B cell (primary cell): Measurements from ENCODE around the gene ELANE. TPM values are rescaled to one million over a fixed set of nuclear protein-coding genes. Genes with fewer than 3 reads are reported as not detected.

Experiments used
- ATAC-seq: fragments of 200-7000 bp; cut with Tn5 transposase; one replicate; pipeline ENCODE4 v1.10.0; 2021; ENCODE audit warnings: low read depth, mild to moderate bottlenecking, moderate number of reproducible peaks, moderate library complexity
- CTCF ChIA-PET: fragments of 350-600 bp; sonication (Branson Sonifier 250); formaldehyde crosslinking; loops from one replicate; lab custom pipeline; 2021; ENCODE audit warnings: antibody characterized with exemption, inconsistent platforms; lab: Charles Lee
- POLR2A ChIA-PET: fragments of 350-600 bp; sonication (Branson Sonifier 250); formaldehyde crosslinking; loops from one replicate; lab custom pipeline; 2021; ENCODE audit warnings: antibody characterized with exemption; lab: Charles Lee
- DNase-seq: peaks from one replicate; pipeline ENCODE4 v3.0.0; 2013
- H2AFZ ChIP-seq: 2 replicates; pipeline ENCODE4 v1.6.1; 2012; ENCODE audit warnings: mild to moderate bottlenecking, low read depth, low read length; ENCODE audit not compliant: insufficient read depth, poor library complexity, severe bottlenecking
- H3K27ac ChIP-seq, 2 donors: 1 replicate in 1 of 2; 2 replicates in 1 of 2; pipeline ENCODE4 v1.5.1; 2012 to 2013; ENCODE audit warnings: low read length in 2 of 2, mild to moderate bottlenecking in 2 of 2, moderate library complexity in 1 of 2
- H3K27me3 ChIP-seq, 4 experiments: fragments of 200-600 bp in 1 of 4; sonication (generic) in 1 of 4; replicated peaks in 1 of 4; 1 replicate in 2 of 4; 2 replicates in 2 of 4; pipeline versions ENCODE4 v1.6.1 to v1.7.0; 2013 to 2016; ENCODE audit warnings: low read length in 3 of 4, mild to moderate bottlenecking in 2 of 4, mixed read lengths in 1 of 4, moderate library complexity in 1 of 4; ENCODE audit not compliant: insufficient read depth in 4 of 4, control insufficient read depth in 3 of 4; ENCODE audit errors: control extremely low read depth in 1 of 4
- H3K36me3 ChIP-seq, 2 experiments: replicated peaks in 1 of 2; 1 replicate in 1 of 2; 2 replicates in 1 of 2; pipeline versions ENCODE4 v1.6.1 to v1.7.1; 2013; ENCODE audit warnings: low read length in 1 of 2; ENCODE audit not compliant: insufficient read depth in 2 of 2, control insufficient read depth in 1 of 2; ENCODE audit errors: control extremely low read depth in 1 of 2, extremely low read depth in 1 of 2
- H3K4me1 ChIP-seq, 2 donors: fragments of 200-600 bp in 1 of 2; sonication (generic) in 1 of 2; 1 replicate in 1 of 2; 2 replicates in 1 of 2; pipeline versions ENCODE4 v1.5.1 to v1.6.1; 2013 to 2017; ENCODE audit warnings: low read length in 2 of 2; ENCODE audit not compliant: control insufficient read depth in 2 of 2, insufficient read depth in 2 of 2
- H3K4me2 ChIP-seq: replicated peaks from 2 replicates; pipeline ENCODE3; 2012; ENCODE audit warnings: mild to moderate bottlenecking, low read depth, low read length; ENCODE audit not compliant: poor library complexity, severe bottlenecking
- H3K4me3 ChIP-seq, 5 experiments: fragments of 200-600 bp in 1 of 5; sonication (generic) in 1 of 5; 1 replicate in 3 of 5; 2 replicates in 2 of 5; pipeline versions ENCODE4 v1.5.1 to v1.7.0; 2011 to 2016; ENCODE audit warnings: low read length in 4 of 5, mild to moderate bottlenecking in 4 of 5, low read depth in 2 of 5, control low read depth in 1 of 5, moderate library complexity in 1 of 5; ENCODE audit not compliant: insufficient read depth in 1 of 5; ENCODE audit errors: control extremely low read depth in 1 of 5, extremely low read depth in 1 of 5
- H3K79me2 ChIP-seq: fragments of 200-600 bp; sonication (generic); one replicate; pipeline ENCODE4 v1.6.0; 2016; ENCODE audit warnings: low read length; ENCODE audit not compliant: control insufficient read depth, insufficient read depth
- H3K9ac ChIP-seq: fragments of 200-600 bp; sonication (generic); 2 replicates; pipeline ENCODE4 v1.6.1; 2017; ENCODE audit warnings: mild to moderate bottlenecking, low read length, moderate library complexity
- H3K9me3 ChIP-seq, 3 donors: one replicate each; pipeline versions ENCODE4 v1.6.1 to v1.7.1; 2013; ENCODE audit warnings: low read length in 2 of 3; ENCODE audit not compliant: control insufficient read depth in 2 of 3, insufficient read depth in 1 of 3; ENCODE audit errors: control extremely low read depth in 1 of 3
- H4K20me1 ChIP-seq: 2 replicates; pipeline ENCODE4 v1.6.0; 2012; ENCODE audit warnings: mild to moderate bottlenecking, low read length; ENCODE audit not compliant: insufficient read depth, control insufficient read depth, poor library complexity, severe bottlenecking
- H3K27ac Mint-ChIP-seq: one replicate; pipeline ENCODE4 v1.8.0; 2021; ENCODE audit warnings: mixed read lengths
- H3K27me3 Mint-ChIP-seq: one replicate; pipeline ENCODE4 v1.8.0; 2021; ENCODE audit warnings: mixed read lengths
- H3K4me1 Mint-ChIP-seq: one replicate; pipeline ENCODE4 v1.8.0; 2021; ENCODE audit warnings: mixed read lengths
- H3K4me3 Mint-ChIP-seq: one replicate; pipeline ENCODE4 v1.8.0; 2021; ENCODE audit warnings: mixed read lengths
- H3K9me3 Mint-ChIP-seq: one replicate; pipeline ENCODE4 v1.8.0; 2022; ENCODE audit warnings: mixed read lengths; ENCODE audit not compliant: insufficient read depth
- EZH2 ChIP-seq: IDR thresholded peaks from 2 replicates; pipeline ENCODE4 v1.6.1; 2012; ENCODE audit warnings: borderline replicate concordance, low read depth, mild to moderate bottlenecking, moderate library complexity, low read length; ENCODE audit not compliant: insufficient read depth, poor library complexity, severe bottlenecking
- WGBS: methylation state at CpG from one replicate; pipeline ENCODE4 v1.1.5; 2013; ENCODE audit warnings: missing lambda C conversion rate; ENCODE audit not compliant: insufficient coverage; 5-methylcytosine and 5-hydroxymethylcytosine counted together
- intact Hi-C: fragments of 100-400 bp; cut with micrococcal nuclease; formaldehyde crosslinking; loops from one replicate; pipeline ENCODE4 v1.10.0; 2022
- polyA plus RNA-seq: library from polyadenylated mRNA; depleted of rRNA; stranded (reverse); fragments of >200 nt; gene quantifications from 2 replicates; pipeline ENCODE4 v1.2.3, GENCODE V29; 2012
- total RNA-seq, 2 donors: library from RNA; stranded (reverse); fragments of 120-200 nt in 1 of 2; gene quantifications; 1 replicate in 1 of 2; 2 replicates in 1 of 2; pipeline versions ENCODE4 v1.2.3 to v1.2.4, GENCODE V29; 2013 to 2022
- TF ChIP-seq, protein P1 (sequence below): fragments of 200-600 bp; IDR thresholded peaks from one replicate; pipeline ENCODE4 v1.8.0; 2022; ENCODE audit warnings: antibody characterized with exemption, mild to moderate bottlenecking

The ELANE gene
- total and polyA plus RNA-seq, 2 donors (not counting 1 experiment from before 2014, with no cell fraction given), result 0.18 TPM; not detected in 1

DNA sequence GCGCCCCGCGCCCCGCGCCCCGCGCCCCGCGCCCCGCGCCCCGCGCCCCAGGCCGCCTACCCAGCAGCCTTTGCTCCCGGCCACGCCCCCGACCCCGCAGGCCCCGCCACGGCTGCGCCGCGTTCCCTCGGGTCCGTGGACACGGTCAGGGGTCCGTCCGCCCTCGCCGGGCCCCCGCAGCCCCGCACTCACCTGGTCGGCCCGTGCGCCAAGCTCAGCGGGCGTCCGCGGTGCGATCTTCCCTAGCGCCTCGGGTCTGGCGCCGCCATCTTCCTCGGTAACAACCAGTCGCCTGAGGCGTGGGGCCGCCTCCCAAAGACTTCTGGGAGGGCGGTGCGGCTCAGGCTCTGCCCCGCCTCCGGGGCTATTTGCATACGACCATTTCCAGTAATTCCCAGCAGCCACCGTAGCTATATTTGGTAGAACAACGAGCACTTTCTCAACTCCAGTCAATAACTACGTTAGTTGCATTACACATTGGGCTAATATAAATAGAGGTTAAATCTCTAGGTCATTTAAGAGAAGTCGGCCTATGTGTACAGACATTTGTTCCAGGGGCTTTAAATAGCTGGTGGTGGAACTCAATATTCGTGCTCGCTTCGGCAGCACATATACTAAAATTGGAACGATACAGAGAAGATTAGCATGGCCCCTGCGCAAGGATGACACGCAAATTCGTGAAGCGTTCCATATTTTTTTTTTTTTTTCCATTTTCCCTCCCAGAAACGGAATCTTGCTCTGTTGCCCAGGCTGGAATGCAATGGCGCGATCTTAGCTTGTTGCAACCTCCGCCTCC lies 41.0 kb downstream of the ELANE start, which contains the start of the genes MED16 and RNU6-9:
TSS of gene MED16 (minus strand) at position 294 of the 796 bp plus-strand sequence. CDS start 2,056 bp downstream, outside the sequence.
TSS of gene RNU6-9 (plus strand) at position 591 of the 796 bp plus-strand sequence.
- Histone ChIP-seq H3K27ac (peak within 1 kb of the TSS; percentile 96 to 98), H3K4me2 (peak within 1 kb of the TSS; percentile 92), H3K4me3 (peak within 1 kb of the TSS; percentile 52 to 91 (median 76)), H4K20me1 (peaks cover 23% of the 10 kb centered on the region), H3K9me3 (no peaks in the 10 kb centered on the region), H3K9ac (peak within 1 kb of the TSS; percentile 90), H3K36me3 (peaks cover 0 to 32% of the 10 kb centered on the region in 2 experiments), H3K79me2 (peaks cover 31% of the 10 kb centered on the region), H2AFZ (peak within 1 kb of the TSS; percentile 85), H3K4me1 (peaks cover 5 to 31% of the 10 kb centered on the region in 2 donors), H3K27me3 (no peaks in the 10 kb centered on the region)
- DNase-seq (peak; percentile 97), ATAC-seq (peak; percentile 92)
- intact Hi-C loops, result loop anchor here (1.0 to 2.0 kb wide), 2 partner anchors 16 to 30 kb away; no protein-coding TSS in a partner anchor
- no peaks in the 10 kb centered on the region for H3K27me3 Mint-ChIP-seq
- peak within 1 kb of the TSS; percentile 100 for H3K27ac Mint-ChIP-seq
- no peaks in the 10 kb centered on the region for H3K9me3 Mint-ChIP-seq
- H3K4me3 Mint-ChIP-seq, result peak within 1 kb of the TSS; percentile 95
- CTCF ChIA-PET, result interaction anchor here (0.6 to 2.6 kb wide), 17 partner anchors 9 to 352 kb away, joined by 3 to 35 read pairs (median 4); partner anchors contain the start of gene WDR18
- under 1% methylated on average over 55 of the region's 69 CpGs for WGBS
- H3K4me1 Mint-ChIP-seq, result peaks cover 17% of the 10 kb centered on the region
- POLR2A ChIA-PET, result interaction anchor here (0.6 to 3.8 kb wide), 12 partner anchors 9 to 373 kb away, joined by 3 to 56 read pairs (median 4); no protein-coding TSS in a partner anchor
- TF ChIP-seq EZH2, result no peak
- TF ChIP-seq, protein P1, sequence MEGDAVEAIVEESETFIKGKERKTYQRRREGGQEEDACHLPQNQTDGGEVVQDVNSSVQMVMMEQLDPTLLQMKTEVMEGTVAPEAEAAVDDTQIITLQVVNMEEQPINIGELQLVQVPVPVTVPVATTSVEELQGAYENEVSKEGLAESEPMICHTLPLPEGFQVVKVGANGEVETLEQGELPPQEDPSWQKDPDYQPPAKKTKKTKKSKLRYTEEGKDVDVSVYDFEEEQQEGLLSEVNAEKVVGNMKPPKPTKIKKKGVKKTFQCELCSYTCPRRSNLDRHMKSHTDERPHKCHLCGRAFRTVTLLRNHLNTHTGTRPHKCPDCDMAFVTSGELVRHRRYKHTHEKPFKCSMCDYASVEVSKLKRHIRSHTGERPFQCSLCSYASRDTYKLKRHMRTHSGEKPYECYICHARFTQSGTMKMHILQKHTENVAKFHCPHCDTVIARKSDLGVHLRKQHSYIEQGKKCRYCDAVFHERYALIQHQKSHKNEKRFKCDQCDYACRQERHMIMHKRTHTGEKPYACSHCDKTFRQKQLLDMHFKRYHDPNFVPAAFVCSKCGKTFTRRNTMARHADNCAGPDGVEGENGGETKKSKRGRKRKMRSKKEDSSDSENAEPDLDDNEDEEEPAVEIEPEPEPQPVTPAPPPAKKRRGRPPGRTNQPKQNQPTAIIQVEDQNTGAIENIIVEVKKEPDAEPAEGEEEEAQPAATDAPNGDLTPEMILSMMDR, result no peak
